PC-9 (cell line): ENCODE results near the gene ACSL5. TPM values are rescaled to one million over a fixed set of nuclear protein-coding genes. Genes with fewer than 3 reads are reported as not detected.
"Not testable (repeated sequence)": the region's sequence is repeated elsewhere in the genome, so short reads cannot be mapped to it uniquely, and the experiment has no call there.

Experiments used
- BruUV-seq: library from RNA; stranded (reverse); fragments of 400-500 nt; replicated peaks from 2 replicates; lab custom pipeline; 2021; lab: Mats Ljungman, UMichigan
- CTCF ChIA-PET: fragments of 300-600 bp; sonication (Branson Sonifier 250); formaldehyde crosslinking; loops from one replicate; lab custom pipeline; 2022; ENCODE audit warnings: antibody characterized with exemption; lab: Charles Lee
- POLR2A ChIA-PET: fragments of 300-600 bp; sonication (Branson Sonifier 250); formaldehyde crosslinking; loops from one replicate; lab custom pipeline; 2022; ENCODE audit warnings: antibody characterized with exemption; ENCODE audit not compliant: unreplicated experiment; lab: Charles Lee
- DNase-seq, 2 experiments: peaks; one replicate each; pipeline versions ENCODE4 v3.0.0 to v3.0.0-alpha.2; 2015 to 2022; ENCODE audit warnings: mixed read lengths in 1 of 2
- H2AFZ ChIP-seq: fragments of 200-600 bp; sonication (generic); 2 replicates; pipeline ENCODE4 v1.8.1; 2017; ENCODE audit warnings: antibody characterized with exemption
- H3F3A ChIP-seq: fragments of 200-600 bp; sonication (generic); 2 replicates; pipeline ENCODE4 v1.8.1; 2017; ENCODE audit warnings: antibody characterized with exemption, mild to moderate bottlenecking, low read depth; ENCODE audit not compliant: insufficient read depth
- H3K27ac ChIP-seq: fragments of 200-600 bp; sonication (generic); 2 replicates; pipeline ENCODE4 v1.6.1; 2016; ENCODE audit warnings: mixed run types
- H3K27me3 ChIP-seq: fragments of 200-600 bp; sonication (generic); 2 replicates; pipeline ENCODE4 v1.6.1; 2016; ENCODE audit warnings: low read depth, mixed run types; ENCODE audit not compliant: insufficient read depth
- H3K36me3 ChIP-seq: fragments of 200-600 bp; sonication (generic); 2 replicates; pipeline ENCODE4 v1.6.1; 2016; ENCODE audit warnings: low read depth, mixed run types
- H3K4me1 ChIP-seq: fragments of 200-600 bp; sonication (generic); replicated peaks from 2 replicates; pipeline ENCODE4 v1.6.1; 2016; ENCODE audit warnings: mixed run types; ENCODE audit not compliant: insufficient read depth
- H3K4me2 ChIP-seq: fragments of 200-600 bp; sonication (generic); 2 replicates; pipeline ENCODE4 v1.6.1; 2017; ENCODE audit warnings: mixed run types
- H3K4me3 ChIP-seq: fragments of 200-600 bp; sonication (generic); 2 replicates; pipeline ENCODE4 v1.6.1; 2016; ENCODE audit warnings: mixed run types
- H3K79me2 ChIP-seq: fragments of 200-600 bp; sonication (generic); 2 replicates; pipeline ENCODE4 v1.6.1; 2017; ENCODE audit warnings: low read depth, mixed run types
- H3K9me2 ChIP-seq: fragments of 200-600 bp; sonication (generic); 2 replicates; pipeline ENCODE4 v1.8.1; 2017; ENCODE audit warnings: mild to moderate bottlenecking; ENCODE audit not compliant: insufficient read depth
- H3K9me3 ChIP-seq: fragments of 200-600 bp; sonication (generic); 2 replicates; pipeline ENCODE4 v1.8.1; 2016; ENCODE audit warnings: low read depth; ENCODE audit not compliant: insufficient read depth
- H4K20me1 ChIP-seq: fragments of 200-600 bp; sonication (generic); 2 replicates; pipeline ENCODE4 v1.8.1; 2017; ENCODE audit not compliant: insufficient read depth
- CTCF ChIP-seq: fragments of 200-600 bp; sonication (generic); conservative IDR thresholded peaks from 2 replicates; pipeline ENCODE4 v1.6.1; 2017; ENCODE audit warnings: mixed run types, antibody characterized with exemption, mild to moderate bottlenecking, moderate library complexity
- EZH2 ChIP-seq: fragments of 200-600 bp; sonication (generic); IDR thresholded peaks from 2 replicates; pipeline ENCODE4 v1.8.0; 2017; ENCODE audit warnings: antibody characterized with exemption, low read depth
- intact Hi-C: fragments of 100-400 bp; cut with micrococcal nuclease; formaldehyde crosslinking; loops from one replicate; pipeline ENCODE4 v1.10.0; 2022; ENCODE audit not compliant: unreplicated experiment
- total RNA-seq: library from RNA; stranded (reverse); gene quantifications from 2 replicates; pipeline ENCODE4 v1.2.3, GENCODE V29; 2021

The ACSL5 gene
- total RNA-seq, 1 experiment from 2014 or later: 21.4 TPM

GRCh38 chr10:112375721-112376395 is 1.9 kb downstream of the ACSL5 start:
- peaks cover 29% of the 10 kb centered on the region for H3F3A ChIP-seq
- H3K9me3 ChIP-seq: no peaks in the 10 kb centered on the region
- BruUV-seq: no TSS peak
- no peaks in the 10 kb centered on the region for H3K27me3 ChIP-seq
- H3K4me2 ChIP-seq: peak overlapping the region; percentile 98
- H3K4me3 ChIP-seq: peak overlapping the region; percentile 81
- no peaks in the 10 kb centered on the region for H3K9me2 ChIP-seq
- peak overlapping the region; percentile 83 for H2AFZ ChIP-seq
- peaks cover under 1% of the 10 kb centered on the region; the same call in 1 of the 2 replicates for H3K36me3 ChIP-seq
- peak; percentile 46 to 69 for DNase-seq
- ChIA-PET CTCF (interaction anchor here (0.5 kb wide), 1 partner anchor 1503 kb away, joined by 6 read pairs; no protein-coding TSS in a partner anchor), POLR2A (interaction anchor here (0.6 kb wide), 2 partner anchors 10 to 55 kb away, joined by 4 read pairs; no protein-coding TSS in a partner anchor)
- H4K20me1 ChIP-seq: no peaks in the 10 kb centered on the region
- peaks cover 61% of the 10 kb centered on the region for H3K4me1 ChIP-seq
- intact Hi-C loops: no loop called here
- H3K27ac ChIP-seq: peak overlapping the region; percentile 92
- TF ChIP-seq EZH2 (no peak), CTCF (no peak)
- peaks cover 33% of the 10 kb centered on the region for H3K79me2 ChIP-seq

- H3K4me2 ChIP-seq: peak overlapping the region; percentile 98
- intact Hi-C loops: no loop called here
- H3K9me2 ChIP-seq: no peaks in the 10 kb centered on the region
- ChIA-PET CTCF (no interaction called here), POLR2A (interaction anchor here (0.6 kb wide), 1 partner anchor 54 kb away, joined by 4 read pairs; no protein-coding TSS in a partner anchor)
- peaks cover 65% of the 10 kb centered on the region for H3K4me1 ChIP-seq
- DNase-seq: no peak
- H3K36me3 ChIP-seq: peaks cover 4% of the 10 kb centered on the region; the same call in 1 of the 2 replicates
- peak overlapping the region; percentile 83 for H2AFZ ChIP-seq
- peak overlapping the region; percentile 92 for H3K27ac ChIP-seq
- H3K79me2 ChIP-seq: peaks cover 38% of the 10 kb centered on the region
- no peaks in the 10 kb centered on the region for H4K20me1 ChIP-seq
- TF ChIP-seq CTCF: no peak
- no peak for TF ChIP-seq EZH2
- H3K4me3 ChIP-seq: peak overlapping the region; percentile 81
- H3K27me3 ChIP-seq: no peaks in the 10 kb centered on the region
- no peaks in the 10 kb centered on the region for H3K9me3 ChIP-seq
- H3F3A ChIP-seq: peaks cover 29% of the 10 kb centered on the region
- TSS peak; percentile 49 for BruUV-seq
Observed at GRCh38 chr10:112376396-112376790, 2.5 kb downstream of the ACSL5 start.

GRCh38 chr10:112377116-112377515 is 3.2 kb downstream of the ACSL5 start:
- peaks cover 71% of the 10 kb centered on the region for H3K4me1 ChIP-seq
- peak overlapping the region; percentile 92 for H3K27ac ChIP-seq
- BruUV-seq, POLR2A ChIA-PET, H3K36me3 ChIP-seq, H4K20me1 ChIP-seq, intact Hi-C loops, H3K9me3 ChIP-seq, H3K27me3 ChIP-seq, H3K9me2 ChIP-seq, CTCF ChIA-PET, H2AFZ ChIP-seq: not testable (repeated sequence)
- peak overlapping the region; percentile 81 for H3K4me3 ChIP-seq
- H3K79me2 ChIP-seq: peaks cover 45% of the 10 kb centered on the region
- peaks cover 33% of the 10 kb centered on the region for H3F3A ChIP-seq
- DNase-seq: peak in 1 of 2 experiments; percentile 45
- peak overlapping the region; percentile 98 for H3K4me2 ChIP-seq
